GM12878 (cell line): ENCODE results near the gene CTDP1. TPM values are rescaled to one million over a fixed set of nuclear protein-coding genes. Genes with fewer than 3 reads are reported as not detected.

Source experiments
- ATAC-seq: fragments of 200-7000 bp; cut with Tn5 transposase; 3 replicates; pipeline ENCODE4 v1.9.1; 2020; ENCODE audit warnings: mild to moderate bottlenecking, moderate library complexity
- BruUV-seq: library from RNA; stranded (reverse); fragments of 400-500 nt; replicated peaks from 2 replicates; lab custom pipeline; 2021; lab: Mats Ljungman, UMichigan
- CTCF ChIA-PET: fragments of 300-600 bp; sonication (Branson Sonifier 250); formaldehyde crosslinking; extraction: SDS; loops from one replicate; lab custom pipeline; 2021; ENCODE audit warnings: inconsistent platforms; lab: Yijun Ruan, JAX
- POLR2A ChIA-PET: fragments of 350-600 bp; formaldehyde crosslinking; extraction: SDS; loops from one replicate; lab custom pipeline; 2021; ENCODE audit warnings: inconsistent platforms; lab: Charles Lee
- RAD21 ChIA-PET: fragments of 300-600 bp; sonication (Branson Sonifier 250); formaldehyde crosslinking; loops from one replicate; lab custom pipeline; 2023; ENCODE audit warnings: antibody characterized with exemption; ENCODE audit not compliant: unreplicated experiment; lab: Charles Lee
- SMC1A ChIA-PET: fragments of 300-600 bp; sonication (Branson Sonifier 250); formaldehyde crosslinking; loops from one replicate; lab custom pipeline; 2023; ENCODE audit not compliant: unreplicated experiment, uncharacterized antibody; lab: Charles Lee
- DNase-seq: peaks from one replicate; pipeline ENCODE4 v3.0.0-alpha.2; 2011; ENCODE audit warnings: low read depth, low spot score
- FAIRE-seq: peaks from 3 replicates; lab custom pipeline; 2011; peaks lifted over from hg19 to GRCh38; lab: Jason Lieb, UNC
- H2AFZ ChIP-seq: 2 replicates; pipeline ENCODE4 v1.6.0; 2011; ENCODE audit warnings: low read depth, low read length, control low read depth; ENCODE audit not compliant: control insufficient read depth
- H3K27ac ChIP-seq: 2 replicates; pipeline ENCODE4 v1.5.1; 2011; ENCODE audit warnings: control low read depth; ENCODE audit not compliant: control insufficient read depth, insufficient read depth
- H3K27me3 ChIP-seq, 2 experiments: replicated peaks in 1 of 2; 2 replicates each; pipeline versions ENCODE4 v1.6.0 to v1.6.1; 2011; ENCODE audit warnings: low read length in 1 of 2; ENCODE audit not compliant: control insufficient read depth in 2 of 2, insufficient read depth in 2 of 2
- H3K36me3 ChIP-seq, 2 experiments: 2 replicates each; pipeline ENCODE4 v1.5.1; 2011; ENCODE audit warnings: low read length in 1 of 2; ENCODE audit not compliant: control insufficient read depth in 2 of 2, insufficient read depth in 2 of 2
- H3K4me1 ChIP-seq: 2 replicates; pipeline ENCODE4 v1.6.1; 2011; ENCODE audit warnings: mild to moderate bottlenecking, low read length, moderate library complexity, mixed read lengths; ENCODE audit not compliant: control insufficient read depth, insufficient read depth
- H3K4me2 ChIP-seq: 2 replicates; pipeline ENCODE4 v1.6.0; 2011; ENCODE audit warnings: control low read depth; ENCODE audit not compliant: control insufficient read depth, insufficient read depth
- H3K4me3 ChIP-seq: fragments of 200-600 bp; sonication (generic); 2 replicates; pipeline ENCODE4 v1.5.1; 2016
- H3K79me2 ChIP-seq: 2 replicates; pipeline ENCODE4 v1.6.0; 2011; ENCODE audit warnings: low read length; ENCODE audit not compliant: control insufficient read depth, insufficient read depth
- H3K9ac ChIP-seq: 2 replicates; pipeline ENCODE4 v1.8.0; 2011; ENCODE audit warnings: low read length, control low read depth, mixed read lengths; ENCODE audit not compliant: control insufficient read depth, insufficient read depth
- H3K9me3 ChIP-seq: replicated peaks from 3 replicates; pipeline ENCODE4 v1.5.1; 2011; ENCODE audit warnings: mild to moderate bottlenecking, low read length; ENCODE audit not compliant: control insufficient read depth, insufficient read depth
- H4K20me1 ChIP-seq: 2 replicates; pipeline ENCODE4 v1.6.0; 2011; ENCODE audit not compliant: control insufficient read depth, insufficient read depth
- BHLHE40 ChIP-seq, 2 experiments: fragments of 450-650 bp in 1 of 2; IDR thresholded peaks; 2 replicates each; pipeline ENCODE4 v1.6.1; 2011 to 2017; ENCODE audit warnings: low read depth in 2 of 2, borderline replicate concordance in 1 of 2, improper control_type of control experiment in 1 of 2, low read length in 1 of 2, mild to moderate bottlenecking in 1 of 2
- CBX3 ChIP-seq: fragments of 200-600 bp; sonication (generic); IDR thresholded peaks from 2 replicates; pipeline ENCODE4 v1.6.1; 2016; ENCODE audit warnings: low read depth, borderline replicate concordance
- CREB1 ChIP-seq: IDR thresholded peaks from 2 replicates; pipeline ENCODE4 v1.6.1; 2012; ENCODE audit warnings: low read depth, mild to moderate bottlenecking, inconsistent platforms
- E2F8 ChIP-seq: fragments of 450-650 bp; IDR thresholded peaks from 2 replicates; pipeline ENCODE4 v1.6.1; 2018; ENCODE audit warnings: mild to moderate bottlenecking, low read depth, moderate library complexity; ENCODE audit not compliant: partially characterized antibody
- E4F1 ChIP-seq: fragments of 450-650 bp; IDR thresholded peaks from 2 replicates; pipeline ENCODE4 v1.6.1; 2018; ENCODE audit warnings: borderline replicate concordance, mild to moderate bottlenecking; ENCODE audit not compliant: partially characterized antibody
- FOXM1 ChIP-seq: IDR thresholded peaks from 2 replicates; pipeline ENCODE4 v1.6.1; 2012; ENCODE audit warnings: low read depth, mild to moderate bottlenecking, inconsistent platforms, low read length, moderate library complexity
- JUNB ChIP-seq: IDR thresholded peaks from 2 replicates; pipeline ENCODE4 v1.6.1; 2016; ENCODE audit warnings: antibody characterized with exemption, mild to moderate bottlenecking
- NR2F1 ChIP-seq: fragments of 450-650 bp; conservative IDR thresholded peaks from 2 replicates; pipeline ENCODE4 v1.6.1; 2017; ENCODE audit warnings: mild to moderate bottlenecking
- POLR2AphosphoS5 ChIP-seq: IDR thresholded peaks from 2 replicates; pipeline ENCODE4 v1.6.1; 2011; ENCODE audit warnings: mild to moderate bottlenecking, low read length, inconsistent platforms
- STAT3 ChIP-seq: IDR thresholded peaks from 2 replicates; pipeline ENCODE4 v1.6.1; 2011; ENCODE audit warnings: low read depth, low read length, improper control_type of control experiment
- TARDBP ChIP-seq: IDR thresholded peaks from 2 replicates; pipeline ENCODE4 v1.6.1; 2016; ENCODE audit warnings: borderline replicate concordance
- ZZZ3 ChIP-seq: IDR thresholded peaks from 2 replicates; pipeline ENCODE4 v1.6.1; 2011; ENCODE audit warnings: low read depth; ENCODE audit not compliant: control insufficient read depth, insufficient read length
- WGBS: methylation state at CpG from one replicate; pipeline ENCODE4 v1.1.6; 2016; ENCODE audit warnings: low lambda C conversion rate; ENCODE audit not compliant: insufficient replicate concordance, insufficient coverage; ENCODE audit errors: missing lambda C conversion rate; 5-methylcytosine and 5-hydroxymethylcytosine counted together
- in situ Hi-C: fragments of 300-500 bp; cut with MboI; formaldehyde crosslinking; loops from 9 replicates; pipeline ENCODE4 v1.14.3; 2018; ENCODE audit warnings: mixed read lengths
- intact Hi-C: fragments of 100-400 bp; cut with micrococcal nuclease; formaldehyde crosslinking; loops from one replicate; pipeline ENCODE4 v1.14.2; 2022; ENCODE audit not compliant: unreplicated experiment
- polyA plus RNA-seq, 11 experiments: library from polyadenylated mRNA; depleted of rRNA in 4 of 11; unstranded in 6 of 11; stranded (reverse) in 5 of 11; fragments of >200 nt; fragmentation: Nextera tagmentation in 4 of 11; fragmentation: Illumina TruSeq in 1 of 11; extraction: Ambion mirVana in 4 of 11; extraction: Trizol in 1 of 11; gene quantifications; 1 replicate in 1 of 11; 2 replicates in 10 of 11; pipeline versions ENCODE4 v1.2.1 to v1.2.3, GENCODE V29; 2011 to 2016; ENCODE audit warnings: inconsistent platforms in 2 of 11, missing spikeins in 2 of 11, low read depth in 1 of 11
- total RNA-seq, 4 experiments: library from RNA; depleted of rRNA in 3 of 4; stranded (reverse); fragments of >200 nt in 3 of 4; fragmentation: Illumina TruSeq in 1 of 4; extraction: Trizol in 1 of 4; gene quantifications; 2 replicates each; pipeline versions ENCODE4 v1.2.1 to v1.2.3, GENCODE V29; 2013 to 2021

The CTDP1 gene
- total and polyA plus RNA-seq, 10 of the 15 experiments (the other 5 are each of a cell fraction or from before 2014, with no cell fraction given) = 0.32 to 31.3 (median 8.8) TPM

- TF ChIP-seq POLR2AphosphoS5 (no peak), BHLHE40 (IDR thresholded peaks at IDR 0.05; ENCODE audit: borderline replicate concordance in 1 of 2, low read depth in 2 of 2, low read length in 1 of 2) (no peak), E2F8 (no peak), NR2F1 (no peak), STAT3 (no peak), CREB1 (no peak), ZZZ3 (no peak), TARDBP (no peak), CBX3 (no peak), JUNB (no peak), FOXM1 (no peak), E4F1 (no peak)
- TF ChIP-seq, all 136 proteins: peak for 0
- peaks cover 23 to 31% of the 10 kb centered on the region in 2 experiments; a peak in 3 of 4 replicates for H3K36me3 ChIP-seq
- H3K4me2 ChIP-seq = no peak overlapping the region
- H3K27me3 ChIP-seq = no peaks in the 10 kb centered on the region
- H4K20me1 ChIP-seq = no peaks in the 10 kb centered on the region
- RAD21 ChIA-PET = no interaction called here
- WGBS = 94% methylated on average over 14 of the region's 14 CpGs
- no peaks in the 10 kb centered on the region for H3K9me3 ChIP-seq
- no peak overlapping the region for H2AFZ ChIP-seq
- BruUV-seq = no TSS peak
- H3K4me1 ChIP-seq = peaks cover 20% of the 10 kb centered on the region
- POLR2A ChIA-PET = no interaction called here
- CTCF ChIA-PET = interaction anchor here (0.6 kb wide), 1 partner anchor 254 kb away, joined by 3 read pairs; no protein-coding TSS in a partner anchor
- H3K4me3 ChIP-seq = no peak overlapping the region
- SMC1A ChIA-PET = no interaction called here
- no peak overlapping the region for H3K9ac ChIP-seq
- no peak for FAIRE-seq
- in situ Hi-C loops (no loop called here), intact Hi-C loops (no loop called here)
- DNase-seq = no peak
- no peak for ATAC-seq
- no peaks in the 10 kb centered on the region for H3K79me2 ChIP-seq
- no peak overlapping the region for H3K27ac ChIP-seq
Measured at GRCh38 chr18:79706006-79706405, 26.4 kb downstream of the CTDP1 start.
